Dermis microvascular lymphatic vessel endothelial cell (primary cell): ENCODE measurements around the gene ZMYM2. TPM values are rescaled to one million over a fixed set of nuclear protein-coding genes. Genes with fewer than 3 reads are reported as not detected.
"Not testable (repeated sequence)": the region's sequence is repeated elsewhere in the genome, so short reads cannot be mapped to it uniquely, and the experiment has no call there.

ENCODE experiments used
- DNase-seq, 2 donors: peaks; one replicate each; pipeline versions ENCODE4 v3.0.0 to v3.0.0-alpha.2; 2010; ENCODE audit warnings: low read depth in 2 of 2
- total RNA-seq: library from RNA; depleted of rRNA; stranded (reverse); fragments of >200 nt; gene quantifications from 2 replicates; pipeline ENCODE4 v1.2.1, GENCODE V29; 2014

ZMYM2 gene
- total RNA-seq, 1 donor from 2014 or later: 34.5 TPM

DNA sequence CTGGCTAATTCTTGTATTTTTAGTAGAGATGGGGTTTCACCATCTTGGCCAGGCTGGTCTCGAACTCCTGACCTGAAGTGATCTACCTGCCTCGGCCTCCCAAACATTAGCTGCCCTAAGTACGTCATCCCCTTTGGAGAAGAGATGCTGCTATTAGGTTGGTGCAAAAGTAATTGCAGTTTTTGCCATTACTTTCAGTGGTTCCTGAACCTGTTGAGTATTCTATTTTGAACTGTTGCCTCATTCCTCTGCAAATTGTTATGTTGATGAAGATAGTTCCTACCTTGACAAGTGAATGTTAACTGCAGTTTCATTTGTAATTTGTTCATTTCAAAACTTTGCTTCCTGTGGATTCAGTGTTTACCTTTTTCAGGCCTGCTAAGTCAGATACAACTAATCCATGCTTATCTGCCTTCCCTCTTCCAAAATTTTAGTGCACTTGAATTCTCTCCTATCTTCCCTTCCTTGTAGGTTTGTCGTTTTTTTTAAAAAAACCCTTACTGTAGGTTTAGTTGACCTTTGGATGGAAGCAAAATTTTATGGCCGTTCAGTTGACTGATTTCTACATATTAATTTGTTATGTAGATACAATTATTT, 24.0 kb downstream of the ZMYM2 start:
- no peak for DNase-seq

- DNase-seq: peak in 1 of 2 donors; percentile 50
Observed at GRCh38 chr13:19984430-19985218, 26.1 kb downstream of the ZMYM2 start.

DNA sequence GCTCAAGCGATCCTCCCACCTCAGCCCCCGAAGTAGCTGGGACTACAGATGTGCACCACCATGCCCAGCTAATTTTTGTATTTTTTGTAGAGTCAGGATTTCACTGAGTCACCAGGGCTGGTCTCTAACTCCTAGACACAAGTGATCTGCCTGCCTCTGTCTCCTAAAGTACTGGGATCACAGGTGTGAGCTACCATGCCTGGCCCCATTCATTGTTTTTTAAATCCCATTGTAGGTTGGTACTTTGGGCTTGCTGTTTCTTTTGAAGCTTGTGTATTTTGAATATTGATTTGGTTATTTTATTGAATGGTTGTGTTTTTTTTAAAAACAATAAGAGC, 26.7 kb downstream of the ZMYM2 start:
- DNase-seq: no peak

DNA sequence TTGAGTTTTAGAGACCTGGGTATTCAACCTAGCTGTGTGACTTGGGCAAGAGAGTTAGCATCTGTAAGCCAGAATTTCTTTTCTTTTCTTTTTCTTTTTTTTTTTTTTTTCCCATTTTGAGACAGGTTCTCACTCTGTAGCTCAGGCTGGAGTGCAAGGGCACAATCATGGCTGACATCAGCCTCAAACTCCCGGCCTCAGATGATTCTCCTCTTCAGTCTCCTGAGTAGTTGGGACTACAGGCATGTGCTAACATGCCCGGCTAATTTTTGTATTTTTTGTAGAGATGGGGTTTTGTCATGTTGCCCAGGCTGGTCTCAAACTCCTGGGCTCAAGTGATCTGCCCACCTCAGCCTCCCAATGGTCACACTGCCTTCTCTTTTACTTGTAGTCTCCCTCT, 33.0 kb downstream of the ZMYM2 start:
- no peak for DNase-seq

- no peak for DNase-seq
Observed at GRCh38 chr13:19993024-19993423, 34.5 kb downstream of the ZMYM2 start.

DNA sequence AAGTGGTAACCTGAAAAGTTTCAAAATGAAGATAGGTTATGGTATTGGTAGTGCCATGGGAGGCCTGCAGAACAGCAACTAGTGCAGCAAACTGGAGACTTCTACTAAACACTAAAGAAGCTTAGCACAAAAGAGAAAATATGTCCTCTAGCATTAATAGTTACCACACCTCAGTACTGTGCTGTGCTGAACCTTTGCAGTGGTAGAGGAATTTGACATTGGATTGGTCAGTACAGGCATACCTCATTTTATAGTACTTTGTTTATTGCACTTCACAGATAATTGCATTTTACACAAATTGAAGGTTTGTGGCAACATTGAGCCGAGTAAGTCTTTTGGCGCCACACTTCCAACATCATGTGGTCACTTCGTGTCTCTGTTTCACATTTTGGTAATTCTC, 40.4 kb downstream of the ZMYM2 start:
- no peak for DNase-seq

GRCh38 chr13:20000062-20000552, 41.6 kb downstream of the ZMYM2 start:
- no peak for DNase-seq

- no peak for DNase-seq
Observed at GRCh38 chr13:20001366-20002190, 43.1 kb downstream of the ZMYM2 start.

DNA sequence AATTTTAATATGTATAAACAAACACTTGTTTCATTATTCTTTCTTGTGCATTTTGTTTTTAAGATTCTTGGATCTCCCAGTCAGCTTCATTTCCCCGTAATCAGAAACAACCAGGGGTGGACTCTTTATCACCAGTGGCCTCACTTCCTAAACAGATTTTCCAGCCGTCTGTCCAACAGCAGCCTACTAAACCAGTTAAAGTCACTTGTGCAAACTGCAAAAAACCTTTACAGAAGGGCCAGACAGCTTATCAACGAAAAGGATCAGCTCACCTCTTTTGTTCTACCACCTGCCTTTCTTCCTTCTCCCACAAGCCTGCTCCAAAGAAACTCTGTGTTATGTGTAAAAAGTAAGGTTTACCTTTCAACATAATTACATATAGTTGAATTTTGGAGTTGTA, 44.3 kb downstream of the ZMYM2 start:
- DNase-seq: peak in 1 of 2 donors; percentile 1

GRCh38 chr13:20006206-20006605, 47.7 kb downstream of the ZMYM2 start:
- peak in 1 of 2 donors; percentile 13 for DNase-seq

GRCh38 chr13:20015763-20016162, 57.2 kb downstream of the ZMYM2 start:
- DNase-seq: no peak

GRCh38 chr13:20016649-20017364, 58.3 kb downstream of the ZMYM2 start:
- DNase-seq: no peak

GRCh38 chr13:20017365-20017711, 58.8 kb downstream of the ZMYM2 start:
- no peak for DNase-seq

DNA sequence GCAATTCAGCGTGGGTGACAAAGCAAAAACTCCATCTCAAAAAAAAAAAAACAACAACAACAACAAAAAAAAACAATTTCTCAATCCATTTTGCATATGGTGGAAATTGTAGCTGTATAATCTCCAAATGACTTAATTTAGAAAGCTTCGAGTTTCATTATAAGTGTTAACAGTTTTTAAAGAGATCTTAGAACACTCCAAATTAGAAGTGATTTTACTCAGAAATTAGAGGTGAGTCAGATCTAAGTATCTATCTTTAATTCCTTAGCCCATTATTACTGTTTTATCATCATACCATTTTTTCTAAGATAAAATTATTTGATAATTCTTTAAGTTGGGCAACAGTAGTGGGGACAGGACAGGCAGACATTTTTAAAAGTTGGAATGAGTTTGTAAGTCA, 60.5 kb downstream of the ZMYM2 start:
- no peak for DNase-seq

GRCh38 chr13:20024702-20025101, 66.2 kb downstream of the ZMYM2 start:
- DNase-seq: no peak

DNA sequence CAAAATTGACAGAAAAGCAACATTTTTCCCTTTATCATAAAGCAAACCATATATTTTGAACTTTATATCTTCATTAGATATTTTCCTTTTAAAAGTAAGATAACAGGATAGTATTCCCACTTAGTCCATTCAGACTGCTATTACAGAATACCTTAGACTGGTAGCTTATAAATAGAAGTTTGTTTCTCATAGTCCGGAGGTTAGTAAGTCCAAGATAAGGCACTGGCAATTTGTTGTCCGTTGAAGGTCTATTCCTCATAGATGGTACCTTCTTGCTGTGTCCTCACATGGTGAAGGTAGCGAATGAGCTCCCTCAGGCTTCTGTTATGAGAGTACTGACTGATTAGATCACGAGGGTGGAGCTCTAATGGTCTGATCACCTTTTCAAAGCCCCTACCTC, 70.4 kb downstream of the ZMYM2 start:
- no peak for DNase-seq

GRCh38 chr13:20033486-20033885, 75.0 kb downstream of the ZMYM2 start:
- DNase-seq: no peak

GRCh38 chr13:20035130-20035529, 76.6 kb downstream of the ZMYM2 start:
- DNase-seq: peak in 1 of 2 donors; percentile 3

DNA sequence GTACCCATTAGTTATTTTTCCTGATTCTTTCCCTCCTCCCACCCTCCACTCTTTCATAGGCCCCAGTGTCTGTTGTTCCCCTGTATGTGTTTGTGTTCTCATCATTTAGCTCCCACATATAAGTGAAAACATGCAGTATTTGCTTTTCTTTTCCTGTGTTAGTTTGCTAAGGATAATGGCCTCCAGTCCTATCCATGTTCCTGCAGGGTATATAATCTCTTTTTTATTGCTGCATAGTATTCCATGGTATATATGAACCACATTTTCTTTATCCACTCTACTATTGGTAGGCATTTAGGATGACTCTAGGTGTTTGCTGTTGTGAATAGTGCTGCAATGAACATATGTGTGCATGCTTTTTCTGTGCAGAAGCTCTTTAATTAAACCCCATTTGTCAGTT, 79.4 kb downstream of the ZMYM2 start:
- DNase-seq: no peak

DNA sequence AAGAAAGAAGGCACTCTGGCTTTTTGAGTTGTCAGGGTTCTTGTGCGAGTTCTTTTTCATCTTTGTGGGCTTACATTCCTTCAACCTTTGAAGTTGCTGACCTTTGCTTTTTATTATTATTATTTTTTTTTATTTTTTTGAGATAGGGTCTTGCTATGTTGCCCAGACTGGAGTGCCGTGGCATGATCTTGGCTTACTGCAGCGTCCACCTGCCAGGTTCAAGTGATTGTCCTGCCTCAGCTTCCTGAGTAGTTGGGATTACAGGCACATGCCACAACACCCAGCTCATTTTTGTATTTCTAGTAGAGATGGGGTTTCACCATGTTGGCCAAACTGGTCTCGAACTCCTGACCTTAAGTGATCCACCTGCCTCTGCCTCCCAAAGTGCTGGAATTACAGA, 84.1 kb downstream of the ZMYM2 start:
- not testable (repeated sequence) for DNase-seq

- no peak for DNase-seq
Observed at GRCh38 chr13:20043207-20043925, 84.8 kb downstream of the ZMYM2 start.
